ENCODE data around the gene CDH4.
"Not testable (repeated sequence)": the region's sequence is repeated elsewhere in the genome, so short reads cannot be mapped to it uniquely, and the experiment has no call there.

Gene CDH4

GRCh38 chr20:61440548-61441055, 188.5 kb downstream of the CDH4 start:
- no peak for DNase-seq (ENCODE audit: low read depth)
- no peak overlapping the region for H3K4me3 ChIP-seq (ENCODE audit: low read depth, low read length)

- no peak for DNase-seq (ENCODE audit: low read depth)
- H3K4me3 ChIP-seq (ENCODE audit: low read depth, low read length), result no peak overlapping the region
Measured at GRCh38 chr20:61441537-61441936, 189.5 kb downstream of the CDH4 start.

- DNase-seq (ENCODE audit: low read depth), result no peak
- no peak overlapping the region for H3K4me3 ChIP-seq (ENCODE audit: low read depth, low read length)
Measured at GRCh38 chr20:61442075-61442670, 190.1 kb downstream of the CDH4 start.

GRCh38 chr20:61442718-61443117, 190.7 kb downstream of the CDH4 start:
- no peak overlapping the region for H3K4me3 ChIP-seq (ENCODE audit: low read depth, low read length)
- DNase-seq (ENCODE audit: low read depth), result no peak

GRCh38 chr20:61443443-61444126, 191.5 kb downstream of the CDH4 start:
- peak; percentile 26 for DNase-seq (ENCODE audit: low read depth)
- no peak overlapping the region for H3K4me3 ChIP-seq (ENCODE audit: low read depth, low read length)

GRCh38 chr20:61444637-61445036, 192.6 kb downstream of the CDH4 start:
- no peak for DNase-seq (ENCODE audit: low read depth)
- no peak overlapping the region for H3K4me3 ChIP-seq (ENCODE audit: low read depth, low read length)

GRCh38 chr20:61445138-61445537, 193.1 kb downstream of the CDH4 start:
- no peak for DNase-seq (ENCODE audit: low read depth)
- no peak overlapping the region for H3K4me3 ChIP-seq (ENCODE audit: low read depth, low read length)

GRCh38 chr20:61445741-61446140, 193.7 kb downstream of the CDH4 start:
- DNase-seq (ENCODE audit: low read depth), result no peak
- H3K4me3 ChIP-seq (ENCODE audit: low read depth, low read length), result no peak overlapping the region

- no peak for DNase-seq (ENCODE audit: low read depth)
- H3K4me3 ChIP-seq (ENCODE audit: low read depth, low read length), result no peak overlapping the region
Measured at GRCh38 chr20:61447952-61448351, 195.9 kb downstream of the CDH4 start.

- no peak for DNase-seq (ENCODE audit: low read depth)
- no peak overlapping the region for H3K4me3 ChIP-seq (ENCODE audit: low read depth, low read length)
Measured at GRCh38 chr20:61448386-61448785, 196.3 kb downstream of the CDH4 start.

- H3K4me3 ChIP-seq (ENCODE audit: low read depth, low read length), result no peak overlapping the region
- no peak for DNase-seq (ENCODE audit: low read depth)
Measured at GRCh38 chr20:61449057-61449609, 197.1 kb downstream of the CDH4 start.

GRCh38 chr20:61449916-61450315, 197.9 kb downstream of the CDH4 start:
- DNase-seq (ENCODE audit: low read depth), result peak; percentile 19
- H3K4me3 ChIP-seq (ENCODE audit: low read depth, low read length), result no peak overlapping the region

GRCh38 chr20:61450549-61450948, 198.5 kb downstream of the CDH4 start:
- no peak for DNase-seq (ENCODE audit: low read depth)
- no peak overlapping the region for H3K4me3 ChIP-seq (ENCODE audit: low read depth, low read length)

- no peak for DNase-seq (ENCODE audit: low read depth)
- no peak overlapping the region for H3K4me3 ChIP-seq (ENCODE audit: low read depth, low read length)
Measured at GRCh38 chr20:61451009-61451408, 198.9 kb downstream of the CDH4 start.

- H3K4me3 ChIP-seq (ENCODE audit: low read depth, low read length), result no peak overlapping the region
- no peak for DNase-seq (ENCODE audit: low read depth)
Measured at GRCh38 chr20:61451953-61452352, 199.9 kb downstream of the CDH4 start.

- no peak for DNase-seq (ENCODE audit: low read depth)
- no peak overlapping the region for H3K4me3 ChIP-seq (ENCODE audit: low read depth, low read length)
Measured at GRCh38 chr20:61453219-61453618, 201.2 kb downstream of the CDH4 start.

GRCh38 chr20:61453623-61454022, 201.6 kb downstream of the CDH4 start:
- H3K4me3 ChIP-seq (ENCODE audit: low read depth, low read length); DNase-seq (ENCODE audit: low read depth): not testable (repeated sequence)

GRCh38 chr20:61454053-61454452, 202.0 kb downstream of the CDH4 start:
- no peak overlapping the region for H3K4me3 ChIP-seq (ENCODE audit: low read depth, low read length)
- DNase-seq (ENCODE audit: low read depth), result peak; percentile 31

GRCh38 chr20:61455508-61456215, 203.6 kb downstream of the CDH4 start:
- H3K4me3 ChIP-seq (ENCODE audit: low read depth, low read length), result no peak overlapping the region
- DNase-seq (ENCODE audit: low read depth), result no peak

GRCh38 chr20:61457725-61458124, 205.7 kb downstream of the CDH4 start:
- no peak for DNase-seq (ENCODE audit: low read depth)
- no peak overlapping the region for H3K4me3 ChIP-seq (ENCODE audit: low read depth, low read length)
